Liver (tissue), 10 donors: ENCODE measurements around the gene CSAD. TPM values are rescaled to one million over a fixed set of nuclear protein-coding genes. Genes with fewer than 3 reads are reported as not detected.
"Not testable (repeated sequence)": the region's sequence is repeated elsewhere in the genome, so short reads cannot be mapped to it uniquely, and the experiment has no call there.

ENCODE experiments used
- DNase-seq: peaks from one replicate; pipeline ENCODE4 v3.0.0-alpha.2; 2017; ENCODE audit warnings: low spot score
- H3K27ac ChIP-seq, 2 donors: one replicate each; pipeline ENCODE4 v1.7.0; 2013; ENCODE audit warnings: inconsistent platforms in 2 of 2, low read length in 2 of 2, control low read depth in 1 of 2, low read depth in 1 of 2, mild to moderate bottlenecking in 1 of 2
- H3K27me3 ChIP-seq, 4 donors: one replicate each; pipeline versions ENCODE4 v1.6.1 to v1.7.0; 2013; ENCODE audit warnings: low read length in 3 of 4, inconsistent platforms in 1 of 4, mild to moderate bottlenecking in 1 of 4, moderate library complexity in 1 of 4; ENCODE audit not compliant: control insufficient read depth in 4 of 4, insufficient read depth in 4 of 4
- H3K36me3 ChIP-seq, 4 donors: one replicate each; pipeline versions ENCODE4 v1.6.1 to v1.7.0; 2013; ENCODE audit warnings: low read length in 3 of 4, mild to moderate bottlenecking in 3 of 4, low read depth in 1 of 4, moderate library complexity in 1 of 4; ENCODE audit not compliant: control insufficient read depth in 4 of 4, insufficient read depth in 3 of 4
- H3K4me1 ChIP-seq, 4 donors: one replicate each; pipeline versions ENCODE4 v1.6.1 to v1.7.0; 2013; ENCODE audit warnings: low read length in 3 of 4, mild to moderate bottlenecking in 3 of 4, moderate library complexity in 1 of 4; ENCODE audit not compliant: control insufficient read depth in 4 of 4, insufficient read depth in 4 of 4
- H3K4me3 ChIP-seq, 3 donors: one replicate each; pipeline versions ENCODE4 v1.6.1 to v1.7.0; 2013; ENCODE audit warnings: low read length in 3 of 3, control low read depth in 1 of 3, low read depth in 1 of 3, mild to moderate bottlenecking in 1 of 3
- H3K9ac ChIP-seq, 2 donors: one replicate each; pipeline ENCODE4 v1.7.0; 2013; ENCODE audit warnings: low read length in 2 of 2, mild to moderate bottlenecking in 2 of 2, moderate library complexity in 2 of 2, control low read depth in 1 of 2, low read depth in 1 of 2
- H3K9me3 ChIP-seq, 4 donors: one replicate each; pipeline versions ENCODE4 v1.6.1 to v1.7.0; 2013; ENCODE audit warnings: low read length in 3 of 4; ENCODE audit not compliant: control insufficient read depth in 4 of 4
- WGBS: extraction: QIAGEN DNeasy Blood & Tissue Kit; methylation state at CpG from one replicate; pipeline ENCODE4 v1.1.7; 2013; 5-methylcytosine and 5-hydroxymethylcytosine counted together
- polyA plus RNA-seq, 2 donors: library from polyadenylated mRNA; stranded (reverse) in 1 of 2; unstranded in 1 of 2; fragments of 200-250 nt in 1 of 2; fragments of >200 nt in 1 of 2; fragmentation: Nextera tagmentation in 1 of 2; extraction: Ambion mirVana in 1 of 2; gene quantifications; one replicate each; pipeline versions ENCODE4 v1.2.1 to v1.2.3, GENCODE V29; 2013 to 2015
- small RNA-seq: library from RNA; depleted of rRNA; stranded (forward); fragments of <200 nt; gene quantifications from one replicate; pipeline ENCODE3, GENCODE V24; 2014
- total RNA-seq, 2 donors: library from RNA; depleted of rRNA; stranded (reverse); fragments of >200 nt; gene quantifications; one replicate each; pipeline ENCODE4 v1.2.3, GENCODE V29; 2014
- donor health status: healthy.
- donor health status: healthy.
- donor health status: healthy.
- donor health status: healthy.
- donor health status: healthy.

Gene CSAD
- total and polyA plus RNA-seq, 4 donors = 4.4 to 41.5 (median 35.1) TPM

DNA sequence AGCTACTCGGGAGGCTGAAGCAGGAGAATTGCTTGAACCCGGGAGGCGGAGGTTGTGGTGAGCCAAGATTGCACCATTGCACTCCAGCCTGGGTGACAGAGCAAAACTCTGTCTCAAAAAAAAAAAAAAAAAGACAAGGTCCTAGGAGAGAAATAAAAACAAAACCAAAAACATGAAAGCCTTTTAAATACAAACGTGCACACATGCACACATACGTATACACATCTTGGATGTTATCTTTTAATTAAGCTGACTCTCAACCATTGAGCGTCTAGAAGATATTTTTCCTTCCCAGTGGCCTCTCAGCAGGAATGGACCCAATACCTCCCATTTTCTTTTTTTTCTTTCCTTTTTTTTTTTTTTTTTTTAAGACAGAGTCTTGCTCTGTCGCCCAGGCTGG lies 68.3 kb downstream of the CSAD start:
- not testable (repeated sequence) for DNase-seq, H3K9ac ChIP-seq, H3K36me3 ChIP-seq, H3K9me3 ChIP-seq, H3K27me3 ChIP-seq, H3K27ac ChIP-seq, H3K4me1 ChIP-seq, H3K4me3 ChIP-seq
- 91% methylated on average over 7 of the region's 7 CpGs for WGBS

Small RNA genes within 50 kb of the gene (small RNA-seq; reads per million reads assigned to genes)
- gene HIGD1AP1 = 0.11 reads per million
- gene RNU6-333P = not detected

Other genes with a start within 250 kb of the CSAD start
- gene KRT18, start 231.8 kb downstream of the CSAD start, total RNA-seq = 100 to 1,000 TPM in 1 of 2 donors, 10 to 100 TPM in 1; 90.3 to 278 TPM
- gene KRT18, start 231.8 kb downstream of the CSAD start, polyA plus RNA-seq = 100 to 1,000 TPM; 239 to 358 TPM
- gene EIF4B, start 174.5 kb downstream of the CSAD start, total RNA-seq = 100 to 1,000 TPM; 264 to 273 TPM
- 10 to 100 TPM; 32.1 to 73.2 TPM for gene EIF4B, start 174.5 kb downstream of the CSAD start, polyA plus RNA-seq
- gene TNS2, start 130.9 kb downstream of the CSAD start, total RNA-seq = 10 to 100 TPM; 11.7 to 94.0 TPM
- gene TNS2, start 130.9 kb downstream of the CSAD start, polyA plus RNA-seq = 10 to 100 TPM; 44.7 to 47.2 TPM
- gene SPRYD3, start 101.5 kb downstream of the CSAD start, total RNA-seq = 10 to 100 TPM in 1 of 2 donors, 1 to 10 TPM in 1; 6.0 to 15.2 TPM
- gene SPRYD3, start 101.5 kb downstream of the CSAD start, polyA plus RNA-seq = 10 to 100 TPM; 11.3 to 20.3 TPM
- gene IGFBP6, start 83.3 kb downstream of the CSAD start, total RNA-seq = 10 to 100 TPM in 1 of 2 donors, 1 to 10 TPM in 1; 1.6 to 13.6 TPM
- 10 to 100 TPM; 10.5 to 17.6 TPM for gene IGFBP6, start 83.3 kb downstream of the CSAD start, polyA plus RNA-seq
- 1 to 10 TPM in 1 of 2 donors, under 1 TPM in 1; 0.92 to 9.4 TPM for gene SOAT2, start 77.4 kb downstream of the CSAD start, total RNA-seq
- 1 to 10 TPM in 1 of 2 donors, under 1 TPM in 1; 0.48 to 1.6 TPM for gene SOAT2, start 77.4 kb downstream of the CSAD start, polyA plus RNA-seq
- gene ZNF740, start 203 bp downstream of the CSAD start, total RNA-seq = 10 to 100 TPM in 1 of 2 donors, 1 to 10 TPM in 1; 8.4 to 14.4 TPM
- gene ZNF740, start 203 bp downstream of the CSAD start, polyA plus RNA-seq = 1 to 10 TPM; 1.4 to 4.3 TPM
- 1 to 10 TPM; 1.7 to 1.8 TPM for gene ITGB7, start 26.3 kb upstream of the CSAD start, total RNA-seq
- gene ITGB7, start 26.3 kb upstream of the CSAD start, polyA plus RNA-seq = 1 to 10 TPM; 2.4 TPM
- 1 to 10 TPM; 2.7 to 3.1 TPM for gene RARG, start 51.3 kb upstream of the CSAD start, total RNA-seq
- gene RARG, start 51.3 kb upstream of the CSAD start, polyA plus RNA-seq = 1 to 10 TPM; 1.7 to 2.7 TPM
- 10 to 100 TPM in 1 of 2 donors, 1 to 10 TPM in 1; 3.4 to 19.3 TPM for gene ESPL1, start 87.4 kb upstream of the CSAD start, total RNA-seq
- gene ESPL1, start 87.4 kb upstream of the CSAD start, polyA plus RNA-seq = 1 to 10 TPM; 2.8 to 3.9 TPM
- 100 to 1,000 TPM; 118 to 176 TPM for gene PFDN5, start 114.6 kb upstream of the CSAD start, total RNA-seq
- gene PFDN5, start 114.6 kb upstream of the CSAD start, polyA plus RNA-seq = 100 to 1,000 TPM; 237 to 245 TPM
- 10 to 100 TPM; 15.0 to 18.8 TPM for gene MYG1, start 118.8 kb upstream of the CSAD start, total RNA-seq
- 10 to 100 TPM; 19.8 to 28.0 TPM for gene MYG1, start 118.8 kb upstream of the CSAD start, polyA plus RNA-seq
- gene AAAS, start 140.7 kb upstream of the CSAD start, total RNA-seq = 10 to 100 TPM; 25.4 to 37.0 TPM
- gene AAAS, start 140.7 kb upstream of the CSAD start, polyA plus RNA-seq = 10 to 100 TPM; 17.3 to 18.8 TPM
- not detected for gene SP7, start 155.4 kb upstream of the CSAD start, total RNA-seq
- not detected for gene SP7, start 155.4 kb upstream of the CSAD start, polyA plus RNA-seq
- gene SP1, start 199.3 kb upstream of the CSAD start, total RNA-seq = 10 to 100 TPM; 28.4 to 36.5 TPM
- 1 to 10 TPM; 3.8 to 7.9 TPM for gene SP1, start 199.3 kb upstream of the CSAD start, polyA plus RNA-seq
- under 1 TPM; 0.67 to 0.89 TPM for gene AMHR2, start 242.9 kb upstream of the CSAD start, total RNA-seq
- 1 to 10 TPM in 1 of 2 donors, under 1 TPM in 1; 0.96 to 1.3 TPM for gene AMHR2, start 242.9 kb upstream of the CSAD start, polyA plus RNA-seq